ENCODE data around the gene WNT3A.

GRCh38 chr1:228050571-228051231, 43.9 kb downstream of the WNT3A start:
- no peak for TF ChIP-seq CTCF (IDR thresholded peaks at IDR 0.05; ENCODE audit: low read length)
- TF ChIP-seq EZH2 (IDR thresholded peaks at IDR 0.05; ENCODE audit: borderline replicate concordance, low read length) = no peak

Measured in OCI-LY1 (cell line).